T-cell (primary cell): ENCODE results near the gene SLC22A17. TPM values are rescaled to one million over a fixed set of nuclear protein-coding genes. Genes with fewer than 3 reads are reported as not detected.

Experiments used
- ATAC-seq, 4 experiments: fragments of 200-7000 bp in 3 of 4; fragments of 150-1000 bp in 1 of 4; cut with Tn5 transposase; replicated peaks in 1 of 4; 1 replicate in 3 of 4; 2 replicates in 1 of 4; pipeline ENCODE4 v1.10.0; 2021; ENCODE audit warnings: moderate library complexity in 3 of 4, mild to moderate bottlenecking in 2 of 4, moderate number of reproducible peaks in 1 of 4
- CTCF ChIA-PET, 2 donors: fragments of 300-600 bp; sonication (Branson Sonifier 250); formaldehyde crosslinking; loops; one replicate each; lab custom pipeline; 2022; ENCODE audit warnings: antibody characterized with exemption in 2 of 2; lab: Charles Lee
- POLR2A ChIA-PET, 2 donors: fragments of 300-600 bp; sonication (Branson Sonifier 250); formaldehyde crosslinking; loops; one replicate each; lab custom pipeline; 2022; ENCODE audit warnings: antibody characterized with exemption in 2 of 2; lab: Charles Lee
- DNase-seq, 35 experiments: peaks; one replicate each; pipeline versions ENCODE4 v3.0.0 to v3.0.0-alpha.2; 2013 to 2023
- H3K27ac ChIP-seq: one replicate; pipeline ENCODE4 v1.5.1; 2013; ENCODE audit warnings: low read length
- H3K27me3 ChIP-seq, 2 experiments: replicated peaks in 1 of 2; 1 replicate in 1 of 2; 2 replicates in 1 of 2; pipeline versions ENCODE4 v1.6.1 to v1.7.0; 2013; ENCODE audit warnings: low read length in 1 of 2, mixed read lengths in 1 of 2; ENCODE audit not compliant: control insufficient read depth in 2 of 2, insufficient read depth in 2 of 2; ENCODE audit errors: extremely low read depth in 1 of 2
- H3K36me3 ChIP-seq, 2 donors: 1 replicate in 1 of 2; 2 replicates in 1 of 2; pipeline versions ENCODE4 v1.6.1 to v1.7.0; 2013; ENCODE audit warnings: low read length in 1 of 2; ENCODE audit not compliant: control insufficient read depth in 2 of 2, insufficient read depth in 1 of 2; ENCODE audit errors: extremely low read depth in 1 of 2
- H3K4me1 ChIP-seq, 2 experiments: 1 replicate in 1 of 2; 2 replicates in 1 of 2; pipeline versions ENCODE4 v1.6.1 to v1.7.0; 2013; ENCODE audit warnings: low read length in 2 of 2, mixed read lengths in 1 of 2; ENCODE audit not compliant: insufficient read depth in 2 of 2, control insufficient read depth in 1 of 2; ENCODE audit errors: extremely low read depth in 1 of 2
- H3K4me3 ChIP-seq, 2 donors: 1 replicate in 1 of 2; 2 replicates in 1 of 2; pipeline versions ENCODE4 v1.5.1 to v1.7.0; 2013; ENCODE audit warnings: mild to moderate bottlenecking in 2 of 2, low read length in 1 of 2, moderate library complexity in 1 of 2; ENCODE audit not compliant: control insufficient read depth in 1 of 2; ENCODE audit errors: extremely low read depth in 1 of 2
- H3K9me3 ChIP-seq: 2 replicates; pipeline ENCODE4 v1.7.0; 2013
- H3K27ac Mint-ChIP-seq, 2 donors: one replicate each; pipeline ENCODE4 v1.8.0; 2020 to 2021; ENCODE audit warnings: mild to moderate bottlenecking in 2 of 2, mixed read lengths in 2 of 2
- H3K27me3 Mint-ChIP-seq, 2 donors: one replicate each; pipeline ENCODE4 v1.8.0; 2021 to 2022; ENCODE audit warnings: mixed read lengths in 2 of 2
- H3K36me3 Mint-ChIP-seq: one replicate; pipeline ENCODE4 v1.8.0; 2021; ENCODE audit warnings: mixed read lengths
- H3K4me1 Mint-ChIP-seq, 3 donors: one replicate each; pipeline ENCODE4 v1.8.0; 2020 to 2022; ENCODE audit warnings: mixed read lengths in 3 of 3, mild to moderate bottlenecking in 1 of 3
- H3K4me3 Mint-ChIP-seq, 3 donors: one replicate each; pipeline ENCODE4 v1.8.0; 2020 to 2022; ENCODE audit warnings: mild to moderate bottlenecking in 3 of 3, mixed read lengths in 3 of 3, moderate library complexity in 3 of 3
- H3K9me3 Mint-ChIP-seq, 3 donors: one replicate each; pipeline ENCODE4 v1.8.0; 2020 to 2022; ENCODE audit warnings: mixed read lengths in 3 of 3
- WGBS: methylation state at CpG from one replicate; pipeline ENCODE4 v1.1.5; 2013; ENCODE audit warnings: missing lambda C conversion rate; ENCODE audit not compliant: insufficient coverage; 5-methylcytosine and 5-hydroxymethylcytosine counted together
- total RNA-seq, 35 experiments: library from RNA in 6 of 35; stranded (reverse) in 6 of 35; fragments of 120-200 nt in 1 of 35; gene quantifications; one replicate each; pipeline versions ENCODE4 v1.2.1 to v1.2.4 and lab custom pipeline; 2013 to 2026

Gene SLC22A17
- total RNA-seq, 5 donors from 2014 or later (not counting 1 experiment from before 2014, with no cell fraction given): 12.0 to 19.0 (median 17.3) TPM

- Mint-ChIP-seq H3K36me3 (no peaks in the 10 kb centered on the region), H3K27me3 (peaks cover 13 to 45% of the 10 kb centered on the region in 2 donors), H3K27ac (no peak overlapping the region), H3K9me3 (no peaks in the 10 kb centered on the region), H3K4me1 (peaks cover 9 to 19% (median 13%) of the 10 kb centered on the region in 3 donors), H3K4me3 (no peak overlapping the region)
- DNase-seq (no peak), ATAC-seq (no peak)
- Histone ChIP-seq H3K27ac (no peak overlapping the region), H3K9me3 (no peaks in the 10 kb centered on the region), H3K27me3 (peaks cover 1 to 54% of the 10 kb centered on the region in 2 experiments), H3K4me1 (peaks cover 0 to 11% of the 10 kb centered on the region in 2 experiments), H3K36me3 (no peaks in the 10 kb centered on the region), H3K4me3 (no peak overlapping the region)
- 93% methylated on average over 3 of the region's 6 CpGs for WGBS
- POLR2A ChIA-PET: no interaction called here
- CTCF ChIA-PET: interaction anchor here in 1 of 2 donors (0.5 kb wide), 1 partner anchor 172 kb away, joined by 3 read pairs; no protein-coding TSS in a partner anchor
Observed at GRCh38 chr14:23355871-23356435, 3.3 kb upstream of the SLC22A17 start.

DNA sequence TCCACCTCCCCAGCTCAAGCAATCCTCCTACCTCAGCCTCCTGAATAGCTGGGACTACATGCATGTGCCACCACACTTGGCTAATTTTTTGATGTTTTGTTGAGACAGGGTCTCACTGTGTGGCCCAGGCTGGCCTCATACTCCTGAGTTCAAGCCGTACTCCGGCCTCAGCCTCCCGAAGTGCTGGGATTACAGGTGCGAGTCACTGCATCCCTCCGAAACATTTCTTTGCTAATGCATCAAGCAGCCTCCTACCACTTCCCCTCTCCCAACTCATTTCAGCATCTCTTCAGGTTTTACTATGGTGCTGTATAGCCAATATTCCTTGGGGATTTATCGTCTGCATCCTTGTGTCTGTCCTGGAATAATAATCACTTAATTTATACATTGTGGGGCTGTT is 2.3 kb upstream of the SLC22A17 start:
- H3K4me3 Mint-ChIP-seq: no peak overlapping the region
- WGBS: 100% methylated on average over 2 of the region's 6 CpGs
- no peaks in the 10 kb centered on the region for H3K36me3 ChIP-seq
- H3K27ac Mint-ChIP-seq: no peak overlapping the region
- H3K27me3 ChIP-seq: peaks cover 4 to 47% of the 10 kb centered on the region in 2 experiments
- no peak overlapping the region for H3K4me3 ChIP-seq
- CTCF ChIA-PET: no interaction called here
- H3K27me3 Mint-ChIP-seq: peaks cover 17 to 46% of the 10 kb centered on the region in 2 donors
- ATAC-seq: no peak
- peaks cover 9 to 22% (median 18%) of the 10 kb centered on the region in 3 donors for H3K4me1 Mint-ChIP-seq
- peaks cover 0 to 11% of the 10 kb centered on the region in 2 experiments for H3K4me1 ChIP-seq
- H3K27ac ChIP-seq: no peak overlapping the region
- H3K36me3 Mint-ChIP-seq: no peaks in the 10 kb centered on the region
- no peak for DNase-seq
- H3K9me3 ChIP-seq: no peaks in the 10 kb centered on the region
- POLR2A ChIA-PET: no interaction called here
- H3K9me3 Mint-ChIP-seq: no peaks in the 10 kb centered on the region

- Mint-ChIP-seq H3K27me3 (peaks cover 17 to 46% of the 10 kb centered on the region in 2 donors), H3K9me3 (no peaks in the 10 kb centered on the region), H3K4me1 (peaks cover 9 to 22% (median 18%) of the 10 kb centered on the region in 3 donors), H3K36me3 (no peaks in the 10 kb centered on the region), H3K27ac (no peak overlapping the region), H3K4me3 (peak overlapping the region; percentile 77 to 81 (median 79))
- no peak for ATAC-seq
- DNase-seq: no peak
- Histone ChIP-seq H3K9me3 (no peaks in the 10 kb centered on the region), H3K4me1 (peaks cover 0 to 11% of the 10 kb centered on the region in 2 experiments), H3K36me3 (no peaks in the 10 kb centered on the region), H3K27me3 (peaks cover 4 to 39% of the 10 kb centered on the region in 2 experiments), H3K4me3 (no peak overlapping the region), H3K27ac (no peak overlapping the region)
- WGBS: 75% methylated on average over 2 of the region's 5 CpGs
- CTCF ChIA-PET: no interaction called here
- POLR2A ChIA-PET: no interaction called here
Observed at GRCh38 chr14:23353433-23353780, 720 bp upstream of the SLC22A17 start.

- H3K27ac Mint-ChIP-seq: no peak overlapping the region
- H3K27me3 Mint-ChIP-seq: peaks cover 17 to 46% of the 10 kb centered on the region in 2 donors
- peak overlapping the region; percentile 77 to 81 (median 79) for H3K4me3 Mint-ChIP-seq
- peaks cover 4 to 35% of the 10 kb centered on the region in 2 experiments for H3K27me3 ChIP-seq
- no peaks in the 10 kb centered on the region for H3K36me3 Mint-ChIP-seq
- 19% methylated on average over 48 of the region's 61 CpGs for WGBS
- ATAC-seq (peak; percentile 13 to 35 (median 26)), DNase-seq (peak in 3 of 35 experiments; percentile 10 to 17 (median 13))
- H3K36me3 ChIP-seq: no peaks in the 10 kb centered on the region
- H3K9me3 Mint-ChIP-seq: no peaks in the 10 kb centered on the region
- CTCF ChIA-PET: interaction anchor here in 1 of 2 donors (0.6 kb wide), 1 partner anchor 230 kb away, joined by 3 read pairs; no protein-coding TSS in a partner anchor
- POLR2A ChIA-PET: interaction anchor here in 1 of 2 donors (0.6 kb wide), 1 partner anchor 49 kb away, joined by 3 read pairs; no protein-coding TSS in a partner anchor
- peaks cover 9 to 22% (median 18%) of the 10 kb centered on the region in 3 donors for H3K4me1 Mint-ChIP-seq
- H3K4me3 ChIP-seq: peak overlapping the region; percentile 55 to 81
- H3K4me1 ChIP-seq: peaks cover 0 to 11% of the 10 kb centered on the region in 2 experiments
- H3K9me3 ChIP-seq: no peaks in the 10 kb centered on the region
- H3K27ac ChIP-seq: no peak overlapping the region
Observed at GRCh38 chr14:23351681-23352505, 794 bp downstream of the SLC22A17 start.

- Histone ChIP-seq H3K9me3 (no peaks in the 10 kb centered on the region), H3K4me1 (peaks cover 0 to 11% of the 10 kb centered on the region in 2 experiments), H3K27ac (no peak overlapping the region), H3K36me3 (no peaks in the 10 kb centered on the region), H3K4me3 (no peak overlapping the region), H3K27me3 (peaks cover 4 to 32% of the 10 kb centered on the region in 2 experiments)
- no peak for ATAC-seq
- ChIA-PET CTCF (interaction anchor here in 1 of 2 donors (0.6 kb wide), 1 partner anchor 53 kb away, joined by 3 read pairs; no protein-coding TSS in a partner anchor), POLR2A (interaction anchor here in 1 of 2 donors (0.7 kb wide), 1 partner anchor 24 kb away, joined by 3 read pairs; no protein-coding TSS in a partner anchor)
- Mint-ChIP-seq H3K36me3 (no peaks in the 10 kb centered on the region), H3K27ac (no peak overlapping the region), H3K9me3 (no peaks in the 10 kb centered on the region), H3K4me3 (no peak overlapping the region), H3K4me1 (peaks cover 9 to 22% (median 18%) of the 10 kb centered on the region in 3 donors), H3K27me3 (peaks cover 17 to 33% of the 10 kb centered on the region in 2 donors)
- no peak for DNase-seq
- WGBS: 93% methylated on average over 4 of the region's 8 CpGs
Observed at GRCh38 chr14:23349156-23349845, 3.4 kb downstream of the SLC22A17 start.

GRCh38 chr14:23348297-23348655 is 4.4 kb downstream of the SLC22A17 start:
- no CpG with 5 or more reads among the region's 6 CpGs for WGBS
- no peaks in the 10 kb centered on the region for H3K36me3 ChIP-seq
- H3K27me3 Mint-ChIP-seq: peaks cover 9 to 22% of the 10 kb centered on the region in 2 donors
- DNase-seq (no peak), ATAC-seq (no peak)
- H3K4me3 ChIP-seq: no peak overlapping the region
- CTCF ChIA-PET: interaction anchor here in 1 of 2 donors (0.6 kb wide), 1 partner anchor 52 kb away, joined by 3 read pairs; no protein-coding TSS in a partner anchor
- no peak overlapping the region for H3K27ac Mint-ChIP-seq
- H3K4me3 Mint-ChIP-seq: no peak overlapping the region
- peaks cover 4 to 31% of the 10 kb centered on the region in 2 experiments for H3K27me3 ChIP-seq
- POLR2A ChIA-PET: no interaction called here
- H3K9me3 ChIP-seq: no peaks in the 10 kb centered on the region
- H3K4me1 Mint-ChIP-seq: peaks cover 9 to 15% (median 14%) of the 10 kb centered on the region in 3 donors
- H3K4me1 ChIP-seq: peaks cover 0 to 11% of the 10 kb centered on the region in 2 experiments
- no peak overlapping the region for H3K27ac ChIP-seq
- H3K9me3 Mint-ChIP-seq: no peaks in the 10 kb centered on the region
- H3K36me3 Mint-ChIP-seq: no peaks in the 10 kb centered on the region
